PC-3 (cell line): ENCODE data around the gene INO80B.

Experiments
- CTCF ChIP-seq: fragments of 300-600 bp; sonication (generic); conservative IDR thresholded peaks from 2 replicates; pipeline ENCODE4 v1.5.1; 2017; ENCODE audit warnings: antibody characterized with exemption, low read depth, mild to moderate bottlenecking, low read length
- EZH2 ChIP-seq: fragments of 300-600 bp; sonication (generic); IDR thresholded peaks from one replicate; pipeline ENCODE4 v1.6.1; 2017; ENCODE audit warnings: antibody characterized with exemption, mild to moderate bottlenecking, low read length; ENCODE audit not compliant: unreplicated experiment

- TF ChIP-seq CTCF: no peak
- TF ChIP-seq EZH2: no peak
These were observed 33.5 kb upstream of the INO80B start, which contains the start of the genes C2orf81 and WDR54 for GRCh38 chr2:74421221-74421870.
